KMS-11 (cell line): ENCODE data around the gene KCNQ1.

Experiments used
- H2AFZ ChIP-seq: fragments of 200-600 bp; sonication (generic); 2 replicates; pipeline ENCODE4 v1.6.1; 2016; ENCODE audit warnings: antibody characterized with exemption, mixed run types, low read depth
- H3K27ac ChIP-seq: fragments of 200-600 bp; sonication (generic); 2 replicates; pipeline ENCODE4 v1.6.1; 2016; ENCODE audit warnings: mild to moderate bottlenecking, mixed run types
- H3K27me3 ChIP-seq: fragments of 200-600 bp; sonication (generic); 2 replicates; pipeline ENCODE4 v1.6.1; 2017; ENCODE audit warnings: mild to moderate bottlenecking, low read depth, mixed run types, moderate library complexity; ENCODE audit not compliant: insufficient read depth
- H3K36me3 ChIP-seq: fragments of 200-600 bp; sonication (generic); 2 replicates; pipeline ENCODE4 v1.6.1; 2017; ENCODE audit warnings: mild to moderate bottlenecking, mixed run types; ENCODE audit not compliant: insufficient read depth
- H3K4me1 ChIP-seq: fragments of 200-600 bp; sonication (generic); 2 replicates; pipeline ENCODE4 v1.6.1; 2016; ENCODE audit warnings: mild to moderate bottlenecking, low read depth, mixed run types; ENCODE audit not compliant: poor library complexity, severe bottlenecking
- H3K4me2 ChIP-seq: fragments of 200-600 bp; sonication (generic); 2 replicates; pipeline ENCODE4 v1.7.0; 2016; ENCODE audit warnings: mild to moderate bottlenecking, mixed run types
- H3K4me3 ChIP-seq: fragments of 200-600 bp; sonication (generic); IDR thresholded peaks from 2 replicates; pipeline ENCODE4 v1.6.1; 2017; ENCODE audit warnings: low read depth, low read length, mixed read lengths; ENCODE audit not compliant: insufficient read depth
- H3K79me2 ChIP-seq: fragments of 200-600 bp; sonication (generic); 2 replicates; pipeline ENCODE4 v1.6.1; 2016; ENCODE audit warnings: low read depth, mixed run types; ENCODE audit not compliant: insufficient read depth
- H3K9ac ChIP-seq: fragments of 200-600 bp; sonication (generic); 2 replicates; pipeline ENCODE4 v1.6.1; 2016; ENCODE audit warnings: mild to moderate bottlenecking, mixed run types
- H4K20me1 ChIP-seq: fragments of 200-600 bp; sonication (generic); 2 replicates; pipeline ENCODE4 v1.6.1; 2016; ENCODE audit warnings: mild to moderate bottlenecking, mixed run types; ENCODE audit not compliant: insufficient read depth
- CTCF ChIP-seq: fragments of 200-600 bp; sonication (generic); conservative IDR thresholded peaks from 2 replicates; pipeline ENCODE4 v1.6.1; 2017; ENCODE audit warnings: low read depth, mild to moderate bottlenecking, antibody characterized with exemption, low read length, moderate library complexity, mixed read lengths

The KCNQ1 gene

GRCh38 chr11:2444821-2445745 lies at the start of gene KCNQ1:
TSS of gene KCNQ1 (plus strand) at chr11:2445008. CDS start at chr11:2445099, 91 bp downstream.
- H3K79me2 ChIP-seq: peaks cover 5% of the 10 kb centered on the region; the same call in 1 of the 2 replicates
- peak within 1 kb of the TSS; percentile 95 for H3K4me2 ChIP-seq
- peak within 1 kb of the TSS; percentile 73 for H2AFZ ChIP-seq
- no peaks in the 10 kb centered on the region for H3K36me3 ChIP-seq
- peaks cover 55% of the 10 kb centered on the region for H3K4me1 ChIP-seq
- no peak within 1 kb of the TSS for H3K4me3 ChIP-seq
- no peak for TF ChIP-seq CTCF
- no peaks in the 10 kb centered on the region for H3K27me3 ChIP-seq
- H4K20me1 ChIP-seq: no peaks in the 10 kb centered on the region
- H3K9ac ChIP-seq: peak within 1 kb of the TSS; percentile 46; the same call in 1 of the 2 replicates
- no peak within 1 kb of the TSS for H3K27ac ChIP-seq

GRCh38 chr11:2395211-2395730 lies 49.5 kb upstream of the KCNQ1 start:
- no peak for TF ChIP-seq CTCF
- peaks cover 6% of the 10 kb centered on the region for H3K4me1 ChIP-seq
- H3K27me3 ChIP-seq: no peaks in the 10 kb centered on the region
- H3K79me2 ChIP-seq: no peaks in the 10 kb centered on the region
- no peaks in the 10 kb centered on the region for H4K20me1 ChIP-seq
- H3K4me3 ChIP-seq: no peak overlapping the region
- H2AFZ ChIP-seq: no peak overlapping the region
- no peak overlapping the region for H3K9ac ChIP-seq
- no peak overlapping the region for H3K4me2 ChIP-seq
- no peaks in the 10 kb centered on the region for H3K36me3 ChIP-seq
- no peak overlapping the region for H3K27ac ChIP-seq

- Histone ChIP-seq H2AFZ (no peak overlapping the region), H3K4me2 (no peak overlapping the region), H3K36me3 (no peaks in the 10 kb centered on the region), H3K9ac (no peak overlapping the region), H4K20me1 (no peaks in the 10 kb centered on the region), H3K27ac (no peak overlapping the region), H3K79me2 (peaks cover 3% of the 10 kb centered on the region; the same call in 1 of the 2 replicates), H3K4me3 (no peak overlapping the region), H3K4me1 (peaks cover 6% of the 10 kb centered on the region), H3K27me3 (no peaks in the 10 kb centered on the region)
- no peak for TF ChIP-seq CTCF
Measured at GRCh38 chr11:2395856-2396255, 49.0 kb upstream of the KCNQ1 start.

GRCh38 chr11:2396471-2396870 lies 48.3 kb upstream of the KCNQ1 start:
- no peak overlapping the region for H3K4me3 ChIP-seq
- H3K27me3 ChIP-seq: no peaks in the 10 kb centered on the region
- no peak overlapping the region for H3K4me2 ChIP-seq
- H3K36me3 ChIP-seq: no peaks in the 10 kb centered on the region
- no peaks in the 10 kb centered on the region for H4K20me1 ChIP-seq
- no peak overlapping the region for H3K27ac ChIP-seq
- peaks cover 9% of the 10 kb centered on the region; the same call in 1 of the 2 replicates for H3K79me2 ChIP-seq
- no peak for TF ChIP-seq CTCF
- H3K9ac ChIP-seq: no peak overlapping the region
- H3K4me1 ChIP-seq: peaks cover 6% of the 10 kb centered on the region
- H2AFZ ChIP-seq: no peak overlapping the region
